Keratinocyte (primary cell): ENCODE results near the gene CERKL. TPM values are rescaled to one million over a fixed set of nuclear protein-coding genes. Genes with fewer than 3 reads are reported as not detected.

Experiments
- DNase-seq: peaks from one replicate; pipeline ENCODE4 v3.0.0-alpha.2; 2011; ENCODE audit warnings: low read depth, missing footprints, low spot score
- FAIRE-seq: peaks from 2 replicates; lab custom pipeline; 2011; peaks lifted over from hg19 to GRCh38; lab: Jason Lieb, UNC
- H2AFZ ChIP-seq: 2 replicates; pipeline ENCODE4 v1.6.0; 2012; ENCODE audit warnings: low read length, control low read depth, inconsistent platforms; ENCODE audit not compliant: control insufficient read depth
- H3K27ac ChIP-seq: 2 replicates; pipeline ENCODE4 v1.5.1; 2011; ENCODE audit warnings: low read length; ENCODE audit not compliant: control insufficient read depth, insufficient read depth
- H3K27me3 ChIP-seq: 3 replicates; pipeline ENCODE4 v1.6.0; 2011; ENCODE audit warnings: low read length; ENCODE audit not compliant: control insufficient read depth, insufficient read depth; ENCODE audit errors: extremely low read depth
- H3K36me3 ChIP-seq, 2 experiments: 2 replicates in 1 of 2; 3 replicates in 1 of 2; pipeline ENCODE4 v1.5.1; 2011; ENCODE audit warnings: low read length in 2 of 2, mild to moderate bottlenecking in 1 of 2; ENCODE audit not compliant: control insufficient read depth in 2 of 2, insufficient read depth in 2 of 2; ENCODE audit errors: extremely low read depth in 1 of 2
- H3K4me1 ChIP-seq: 3 replicates; pipeline ENCODE4 v1.5.1; 2011; ENCODE audit warnings: low read length; ENCODE audit not compliant: control insufficient read depth, insufficient read depth; ENCODE audit errors: extremely low read depth
- H3K4me2 ChIP-seq: 3 replicates; pipeline ENCODE4 v1.6.0; 2011; ENCODE audit warnings: low read depth, low read length; ENCODE audit not compliant: control insufficient read depth, insufficient read depth; ENCODE audit errors: extremely low read depth
- H3K4me3 ChIP-seq, 3 experiments: fragments of 200-600 bp in 1 of 3; sonication (generic) in 1 of 3; 2 replicates in 2 of 3; 3 replicates in 1 of 3; pipeline ENCODE4 v1.5.1; 2011 to 2016; ENCODE audit warnings: low read length in 3 of 3, mild to moderate bottlenecking in 3 of 3, control low read depth in 2 of 3, inconsistent platforms in 1 of 3, low read depth in 1 of 3, mixed read lengths in 1 of 3, mixed run types in 1 of 3, moderate library complexity in 1 of 3; ENCODE audit not compliant: control insufficient read depth in 2 of 3, insufficient read depth in 2 of 3; ENCODE audit errors: extremely low read depth in 1 of 3
- H3K79me2 ChIP-seq: 2 replicates; pipeline ENCODE4 v1.6.0; 2012; ENCODE audit warnings: low read length; ENCODE audit not compliant: control insufficient read depth, insufficient read depth
- H3K9ac ChIP-seq: 3 replicates; pipeline ENCODE4 v1.6.0; 2011; ENCODE audit warnings: low read length; ENCODE audit not compliant: control insufficient read depth, insufficient read depth; ENCODE audit errors: extremely low read depth
- H3K9me1 ChIP-seq: 3 replicates; pipeline ENCODE4 v1.6.0; 2011; ENCODE audit warnings: low read length; ENCODE audit not compliant: control insufficient read depth, insufficient read depth; ENCODE audit errors: extremely low read depth
- H3K9me3 ChIP-seq: 2 replicates; pipeline ENCODE4 v1.5.1; 2012; ENCODE audit warnings: low read depth, low read length; ENCODE audit not compliant: control insufficient read depth
- H4K20me1 ChIP-seq: 3 replicates; pipeline ENCODE4 v1.6.0; 2011; ENCODE audit warnings: low read length; ENCODE audit not compliant: control insufficient read depth, insufficient read depth; ENCODE audit errors: extremely low read depth
- EZH2 ChIP-seq: IDR thresholded peaks from one replicate; pipeline ENCODE4 v1.6.1; 2012; ENCODE audit warnings: inconsistent platforms, mild to moderate bottlenecking, low read length, moderate library complexity
- dilution Hi-C: fragments of 300-500 bp; cut with MboI; formaldehyde crosslinking; loops from one replicate; pipeline ENCODE4 v1.7.0; 2020; ENCODE audit warnings: low sequenced_read_pairs; ENCODE audit not compliant: extremely low pct_ligation_motif_present
- polyA plus RNA-seq, 5 experiments: library from polyadenylated mRNA; depleted of rRNA in 3 of 5; stranded (reverse) in 3 of 5; stranded (forward) in 1 of 5; unstranded in 1 of 5; fragments of >200 nt; gene quantifications; 1 replicate in 1 of 5; 2 replicates in 3 of 5; 3 replicates in 1 of 5; pipeline versions ENCODE4 v1.2.1 to v1.2.3, GENCODE V29; 2011 to 2012; ENCODE audit warnings: missing spikeins in 2 of 5, low read depth in 1 of 5, low replicate concordance in 1 of 5
- TF ChIP-seq, protein P1 (sequence below), 3 experiments: IDR thresholded peaks in 1 of 3; conservative IDR thresholded peaks in 1 of 3; optimal IDR thresholded peaks in 1 of 3; 2 replicates in 2 of 3; 3 replicates in 1 of 3; pipeline versions ENCODE3 to v1.5.1; 2011; ENCODE audit warnings: low read length in 3 of 3, mild to moderate bottlenecking in 3 of 3, moderate library complexity in 2 of 3, control low read depth in 1 of 3, inconsistent platforms in 1 of 3; ENCODE audit not compliant: insufficient read depth in 2 of 3; ENCODE audit errors: extremely low read depth in 1 of 3

CERKL gene
- polyA plus RNA-seq, 1 donor (not counting 4 experiments of a cell fraction or from before 2014, with no cell fraction given): 0.03 TPM

DNA sequence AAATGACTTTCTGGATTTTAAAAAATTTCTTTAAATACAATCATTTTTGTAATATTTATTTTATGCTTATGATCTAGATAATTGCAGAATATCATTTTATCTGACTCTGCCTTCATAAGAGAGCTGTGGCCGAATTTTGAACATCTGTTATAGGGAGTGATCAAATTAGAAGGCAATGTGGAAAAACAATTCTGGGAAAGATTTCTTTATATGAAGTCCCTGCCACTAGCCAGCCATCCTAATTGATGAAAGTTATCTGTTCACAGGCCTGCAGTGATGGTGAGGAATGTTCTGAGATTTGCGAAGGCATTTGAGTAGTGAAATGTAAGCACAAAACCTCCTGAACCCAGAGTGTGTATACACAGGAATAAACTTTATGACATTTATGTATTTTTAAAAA, 120.2 kb downstream of the CERKL start:
- H4K20me1 ChIP-seq: no peaks in the 10 kb centered on the region
- no peak overlapping the region for H3K4me2 ChIP-seq
- H3K79me2 ChIP-seq: no peaks in the 10 kb centered on the region
- no peak overlapping the region for H3K4me3 ChIP-seq
- H2AFZ ChIP-seq: no peak overlapping the region
- H3K9ac ChIP-seq: no peak overlapping the region
- H3K36me3 ChIP-seq: no peaks in the 10 kb centered on the region
- H3K9me3 ChIP-seq: no peaks in the 10 kb centered on the region
- no peaks in the 10 kb centered on the region for H3K27me3 ChIP-seq
- FAIRE-seq: no peak
- no peak for TF ChIP-seq EZH2
- TF ChIP-seq, protein P1, sequence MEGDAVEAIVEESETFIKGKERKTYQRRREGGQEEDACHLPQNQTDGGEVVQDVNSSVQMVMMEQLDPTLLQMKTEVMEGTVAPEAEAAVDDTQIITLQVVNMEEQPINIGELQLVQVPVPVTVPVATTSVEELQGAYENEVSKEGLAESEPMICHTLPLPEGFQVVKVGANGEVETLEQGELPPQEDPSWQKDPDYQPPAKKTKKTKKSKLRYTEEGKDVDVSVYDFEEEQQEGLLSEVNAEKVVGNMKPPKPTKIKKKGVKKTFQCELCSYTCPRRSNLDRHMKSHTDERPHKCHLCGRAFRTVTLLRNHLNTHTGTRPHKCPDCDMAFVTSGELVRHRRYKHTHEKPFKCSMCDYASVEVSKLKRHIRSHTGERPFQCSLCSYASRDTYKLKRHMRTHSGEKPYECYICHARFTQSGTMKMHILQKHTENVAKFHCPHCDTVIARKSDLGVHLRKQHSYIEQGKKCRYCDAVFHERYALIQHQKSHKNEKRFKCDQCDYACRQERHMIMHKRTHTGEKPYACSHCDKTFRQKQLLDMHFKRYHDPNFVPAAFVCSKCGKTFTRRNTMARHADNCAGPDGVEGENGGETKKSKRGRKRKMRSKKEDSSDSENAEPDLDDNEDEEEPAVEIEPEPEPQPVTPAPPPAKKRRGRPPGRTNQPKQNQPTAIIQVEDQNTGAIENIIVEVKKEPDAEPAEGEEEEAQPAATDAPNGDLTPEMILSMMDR (optimal IDR thresholded peaks at IDR 0.05 in 1 of 3, IDR thresholded peaks at IDR 0.05 in 1 of 3, conservative IDR thresholded peaks at IDR 0.05 in 1 of 3; ENCODE audit: extremely low read depth in 1 of 3, insufficient read depth in 2 of 3, low read length in 3 of 3): no peak
- no peaks in the 10 kb centered on the region for H3K4me1 ChIP-seq
- no peaks in the 10 kb centered on the region for H3K9me1 ChIP-seq
- DNase-seq: no peak
- dilution Hi-C loops: no loop called here
- H3K27ac ChIP-seq: no peak overlapping the region

DNA sequence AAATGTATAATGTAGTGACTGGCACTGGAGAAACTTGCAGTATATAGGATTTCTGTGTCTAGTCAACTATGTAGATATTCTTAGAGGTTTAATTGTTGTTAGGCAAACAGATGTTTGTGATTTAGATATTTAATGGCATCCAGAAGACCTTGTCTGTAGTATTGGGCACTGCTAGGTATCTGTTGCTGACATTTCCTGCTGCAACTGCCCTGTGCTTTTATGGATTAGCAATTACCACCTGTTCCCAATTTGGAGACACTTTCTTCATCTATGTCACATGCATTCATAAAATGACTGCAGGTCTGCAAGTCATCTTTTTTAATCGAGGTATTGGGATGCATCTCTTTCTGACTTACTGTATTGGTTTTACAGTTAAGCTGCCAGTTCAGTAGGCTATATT, 128.5 kb downstream of the CERKL start:
- dilution Hi-C loops: no loop called here
- DNase-seq (no peak), FAIRE-seq (no peak)
- H3K79me2 ChIP-seq: no peaks in the 10 kb centered on the region
- no peak overlapping the region for H3K4me3 ChIP-seq
- H3K9me3 ChIP-seq: no peaks in the 10 kb centered on the region
- H3K27ac ChIP-seq: no peak overlapping the region
- TF ChIP-seq EZH2: no peak
- TF ChIP-seq, protein P1 (optimal IDR thresholded peaks at IDR 0.05 in 1 of 3, IDR thresholded peaks at IDR 0.05 in 1 of 3, conservative IDR thresholded peaks at IDR 0.05 in 1 of 3; ENCODE audit: extremely low read depth in 1 of 3, insufficient read depth in 2 of 3, low read length in 3 of 3): no peak
- peaks cover 0 to 3% of the 10 kb centered on the region in 2 experiments for H3K36me3 ChIP-seq
- H4K20me1 ChIP-seq: no peaks in the 10 kb centered on the region
- H3K4me1 ChIP-seq: no peaks in the 10 kb centered on the region
- H3K4me2 ChIP-seq: no peak overlapping the region
- no peak overlapping the region for H2AFZ ChIP-seq
- no peak overlapping the region for H3K9ac ChIP-seq
- no peaks in the 10 kb centered on the region for H3K27me3 ChIP-seq
- H3K9me1 ChIP-seq: no peaks in the 10 kb centered on the region
